HAP-1 (cell line): ENCODE data around the gene GSTT2B.
"Not testable (repeated sequence)": the region's sequence is repeated elsewhere in the genome, so short reads cannot be mapped to it uniquely, and the experiment has no call there.

ENCODE experiments used
- DNase-seq, 2 experiments: peaks; one replicate each; pipeline ENCODE4 v3.0.0-alpha.2; 2016 to 2020; ENCODE audit warnings: low spot score in 2 of 2
- H3K27me3 ChIP-seq: fragments of 250-450 bp; sonication (Bioruptor Pico); 2 replicates; pipeline ENCODE4 v1.5.1; 2020; ENCODE audit warnings: low read depth, mild to moderate bottlenecking, moderate library complexity
- H3K36me3 ChIP-seq: fragments of 250-450 bp; sonication (Bioruptor Pico); replicated peaks from 2 replicates; pipeline ENCODE4 v1.5.1; 2020; ENCODE audit warnings: mild to moderate bottlenecking
- H3K4me1 ChIP-seq: fragments of 250-450 bp; sonication (Bioruptor Pico); 2 replicates; pipeline ENCODE4 v1.5.1; 2020; ENCODE audit warnings: mild to moderate bottlenecking
- H3K4me3 ChIP-seq: fragments of 250-450 bp; sonication (Bioruptor Pico); 2 replicates; pipeline ENCODE4 v1.5.1; 2020; ENCODE audit warnings: mild to moderate bottlenecking, moderate library complexity
- H3K9me3 ChIP-seq: fragments of 250-450 bp; sonication (Bioruptor Pico); 2 replicates; pipeline ENCODE4 v1.5.1; 2020; ENCODE audit warnings: mild to moderate bottlenecking, moderate library complexity
- in situ Hi-C: fragments of 300-500 bp; cut with MboI; formaldehyde crosslinking; loops from 3 replicates; pipeline ENCODE4 v1.14.3; 2020; ENCODE audit warnings: low sequenced_read_pairs, inconsistent platforms, mixed read lengths

GSTT2B gene

DNA sequence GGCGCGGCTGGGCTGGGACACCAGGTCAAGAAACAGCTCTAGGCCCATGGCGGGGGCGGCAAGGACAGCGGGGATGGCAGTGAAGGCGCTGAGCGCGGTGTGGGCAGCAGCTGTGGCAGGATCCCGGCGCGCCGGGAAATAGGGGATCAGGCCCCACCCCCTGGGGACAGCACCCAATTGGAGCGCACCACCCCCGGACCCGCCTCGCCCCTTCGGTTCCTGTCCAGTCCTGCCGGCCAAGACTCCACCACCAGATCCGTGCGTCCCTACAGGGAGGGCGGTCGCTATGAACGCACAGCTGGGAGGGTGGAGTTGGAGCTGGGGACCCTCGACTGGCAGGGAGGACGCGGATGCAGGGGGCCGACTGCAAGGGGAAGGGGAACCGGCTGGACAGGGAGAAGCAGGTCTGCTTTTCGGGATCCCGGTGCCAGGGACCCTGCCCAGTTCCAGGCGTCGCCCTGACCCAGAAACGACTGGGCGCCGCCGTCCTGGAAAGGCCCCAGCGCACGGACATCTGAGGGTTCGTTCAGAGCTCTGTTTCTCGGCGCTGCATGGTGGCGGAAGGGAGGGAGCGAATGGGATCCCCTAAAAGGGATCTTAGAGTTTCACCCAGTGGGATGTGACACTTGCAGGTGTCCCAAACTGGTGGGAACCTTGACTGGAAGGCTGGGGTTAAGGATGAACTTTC lies at the start of gene GSTT2B:
GSTT2B (minus strand) TSS at position 112 of the 688 bp plus-strand sequence; CDS start at position 48, 64 bp downstream.
- DNase-seq, in situ Hi-C loops, H3K27me3 ChIP-seq, H3K9me3 ChIP-seq, H3K4me1 ChIP-seq, H3K4me3 ChIP-seq, H3K36me3 ChIP-seq: not testable (repeated sequence)

GRCh38 chr22:24010018-24010391 lies 49.0 kb upstream of the GSTT2B start:
- no peaks in the 10 kb centered on the region for H3K27me3 ChIP-seq
- H3K36me3 ChIP-seq = no peaks in the 10 kb centered on the region; the same call in 1 of the 2 replicates
- in situ Hi-C loops = no loop called here
- no peak for DNase-seq
- no peak overlapping the region for H3K4me3 ChIP-seq
- peaks cover 5% of the 10 kb centered on the region; the same call in 1 of the 2 replicates for H3K4me1 ChIP-seq
- H3K9me3 ChIP-seq = no peaks in the 10 kb centered on the region

DNA sequence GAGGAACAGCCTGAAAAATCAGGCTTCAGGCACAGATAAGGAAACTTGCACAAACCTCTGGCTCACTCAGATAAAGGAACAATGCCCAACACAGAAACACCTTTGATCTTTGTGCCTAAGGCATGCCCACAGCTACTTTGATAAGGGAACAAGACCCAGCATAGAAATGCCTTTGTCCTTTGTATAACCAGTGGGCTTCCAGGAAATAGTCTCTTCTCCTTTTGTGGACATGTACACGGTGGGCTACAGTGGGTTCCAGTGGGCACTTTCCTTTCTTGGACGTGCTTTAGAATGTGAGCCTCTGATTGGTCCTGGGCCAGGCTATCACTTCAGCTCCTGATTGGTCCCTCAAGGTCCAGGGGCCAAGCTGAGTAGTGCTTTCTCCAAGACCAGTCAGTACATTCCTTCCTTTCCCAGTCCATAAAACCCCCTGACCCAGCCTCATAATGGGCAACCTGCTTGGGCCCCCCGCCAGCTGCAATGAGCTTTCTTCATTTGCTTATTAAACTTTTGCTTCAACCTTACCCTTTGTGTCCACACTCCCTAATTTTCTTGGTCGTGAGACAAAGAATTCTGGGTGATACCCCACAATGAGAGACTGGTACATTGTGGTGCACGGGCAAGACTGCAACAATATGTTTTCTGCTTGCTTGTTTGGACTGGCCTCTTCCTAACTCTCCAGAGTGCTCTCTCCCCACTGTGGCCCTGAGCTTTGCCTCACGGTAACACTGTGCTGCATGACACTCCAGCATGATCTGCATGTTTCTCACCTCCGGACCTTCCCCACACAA lies 48.4 kb upstream of the GSTT2B start:
- no peak overlapping the region for H3K4me3 ChIP-seq
- peaks cover 5% of the 10 kb centered on the region; the same call in 1 of the 2 replicates for H3K4me1 ChIP-seq
- H3K27me3 ChIP-seq = no peaks in the 10 kb centered on the region
- no peak for DNase-seq
- in situ Hi-C loops = no loop called here
- no peaks in the 10 kb centered on the region for H3K9me3 ChIP-seq
- H3K36me3 ChIP-seq = no peaks in the 10 kb centered on the region; the same call in 1 of the 2 replicates

DNA sequence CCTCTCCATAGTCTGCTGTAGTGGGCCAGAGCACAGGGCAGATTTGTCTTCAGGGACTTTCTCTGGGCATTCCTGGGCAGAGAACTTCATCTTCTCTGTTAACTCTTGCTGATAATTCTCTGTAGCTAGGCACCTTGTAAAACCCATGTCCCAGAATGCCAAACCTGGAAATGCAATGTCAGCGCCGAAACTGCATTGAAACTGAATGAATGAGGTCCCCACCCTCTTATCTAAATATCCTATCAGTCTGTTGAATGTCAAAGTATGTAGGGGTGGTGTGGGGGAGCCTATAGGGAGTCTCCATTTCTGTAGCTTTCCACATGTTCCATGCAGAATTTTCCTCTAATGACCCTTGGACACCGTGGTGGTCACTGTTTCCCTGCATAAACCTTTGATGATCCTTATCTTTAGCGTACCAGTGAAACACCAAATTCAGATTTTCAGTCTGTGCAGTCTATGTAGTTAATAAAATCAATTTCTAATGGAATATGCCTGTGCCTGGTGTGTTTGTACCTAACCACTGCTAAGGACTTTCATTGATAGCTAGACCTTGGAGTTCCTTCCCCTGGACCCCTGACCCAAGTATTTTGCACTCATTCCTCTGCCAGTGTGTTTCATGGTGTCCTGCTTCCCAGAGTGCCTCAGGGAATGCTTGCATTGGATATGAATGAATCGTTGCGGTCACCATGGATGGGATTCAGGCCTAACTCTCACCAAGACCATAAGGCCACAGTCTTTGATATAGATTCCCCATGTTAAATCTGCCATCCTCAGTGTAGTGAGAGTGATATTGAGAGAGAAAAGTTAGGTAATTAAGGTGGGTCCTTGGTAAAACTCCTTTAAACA lies 47.6 kb upstream of the GSTT2B start:
- no peaks in the 10 kb centered on the region for H3K9me3 ChIP-seq
- H3K27me3 ChIP-seq = no peaks in the 10 kb centered on the region
- H3K36me3 ChIP-seq = no peaks in the 10 kb centered on the region; the same call in 1 of the 2 replicates
- peaks cover 5% of the 10 kb centered on the region; the same call in 1 of the 2 replicates for H3K4me1 ChIP-seq
- DNase-seq = no peak
- in situ Hi-C loops = no loop called here
- H3K4me3 ChIP-seq = no peak overlapping the region

- in situ Hi-C loops = no loop called here
- H3K9me3 ChIP-seq = no peaks in the 10 kb centered on the region
- H3K27me3 ChIP-seq = no peaks in the 10 kb centered on the region
- no peaks in the 10 kb centered on the region; the same call in 1 of the 2 replicates for H3K36me3 ChIP-seq
- peaks cover 5% of the 10 kb centered on the region; the same call in 1 of the 2 replicates for H3K4me1 ChIP-seq
- DNase-seq = no peak
- no peak overlapping the region for H3K4me3 ChIP-seq
Measured at GRCh38 chr22:24008022-24008283, 47.0 kb upstream of the GSTT2B start.

GRCh38 chr22:24007253-24008021 lies 46.4 kb upstream of the GSTT2B start:
- in situ Hi-C loops = no loop called here
- no peak for DNase-seq
- Histone ChIP-seq H3K27me3 (no peaks in the 10 kb centered on the region), H3K9me3 (no peaks in the 10 kb centered on the region), H3K36me3 (no peaks in the 10 kb centered on the region; the same call in 1 of the 2 replicates), H3K4me1 (peaks cover 5% of the 10 kb centered on the region; the same call in 1 of the 2 replicates), H3K4me3 (no peak overlapping the region)

GRCh38 chr22:24006914-24007214 lies 45.9 kb upstream of the GSTT2B start:
- no peaks in the 10 kb centered on the region for H3K9me3 ChIP-seq
- H3K27me3 ChIP-seq = no peaks in the 10 kb centered on the region
- H3K4me1 ChIP-seq = no peaks in the 10 kb centered on the region; the same call in 1 of the 2 replicates
- DNase-seq = no peak
- in situ Hi-C loops = no loop called here
- H3K36me3 ChIP-seq = no peaks in the 10 kb centered on the region; the same call in 1 of the 2 replicates
- no peak overlapping the region for H3K4me3 ChIP-seq

DNA sequence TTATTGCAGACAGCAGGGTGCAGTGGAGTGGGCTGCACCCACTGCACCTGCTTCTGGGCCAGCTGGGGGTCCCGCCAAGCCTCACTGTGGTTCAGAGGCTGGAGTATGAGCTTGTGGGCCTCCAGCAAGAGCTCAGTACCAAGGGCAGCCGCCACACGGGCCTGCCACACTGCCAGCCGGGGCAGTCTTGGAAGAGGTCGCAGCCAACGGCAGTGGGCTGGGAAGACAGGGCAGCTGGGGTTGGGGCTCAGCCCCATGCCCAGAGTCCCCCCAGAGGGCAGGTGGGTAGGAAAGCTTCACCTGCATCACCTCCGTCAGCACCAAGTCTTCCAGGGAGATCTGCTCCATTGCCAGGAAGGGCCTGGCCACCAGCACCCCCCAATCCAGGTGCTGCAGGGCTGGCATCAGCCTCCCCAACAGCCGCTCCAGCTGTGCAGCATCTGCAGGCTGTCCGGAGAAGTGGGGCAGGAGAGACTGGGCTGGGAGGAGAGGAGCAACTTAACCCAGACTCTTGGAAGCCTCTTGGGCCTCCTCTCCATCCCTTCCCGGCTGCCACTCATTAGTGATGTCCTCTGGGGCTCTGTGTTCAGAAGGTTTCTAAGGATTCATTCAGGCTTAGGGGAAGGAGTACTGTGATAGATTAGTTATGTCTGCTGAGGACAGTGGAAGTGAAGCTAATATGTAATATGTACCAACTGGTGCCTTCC lies 45.4 kb upstream of the GSTT2B start:
- in situ Hi-C loops = no loop called here

GRCh38 chr22:24005201-24005600 lies 44.2 kb upstream of the GSTT2B start, which contains the start of gene GSTT4:
Gene GSTT4 (minus strand): TSS chr22:24005453. CDS start chr22:24005356, 97 bp downstream.
- Histone ChIP-seq H3K36me3 (no peaks in the 10 kb centered on the region), H3K27me3 (no peaks in the 10 kb centered on the region), H3K4me3 (no peak within 1 kb of the TSS), H3K4me1 (no peaks in the 10 kb centered on the region), H3K9me3 (no peaks in the 10 kb centered on the region)
- DNase-seq = no peak
- in situ Hi-C loops = no loop called here

More for the DNA sequence above, 45.4 kb upstream of the GSTT2B start:
- H3K36me3 ChIP-seq = no peaks in the 10 kb centered on the region; the same call in 1 of the 2 replicates
- no peaks in the 10 kb centered on the region for H3K9me3 ChIP-seq
- no peak for DNase-seq
- H3K4me3 ChIP-seq = no peak overlapping the region
- no peaks in the 10 kb centered on the region for H3K27me3 ChIP-seq
- no peaks in the 10 kb centered on the region for H3K4me1 ChIP-seq

DNA sequence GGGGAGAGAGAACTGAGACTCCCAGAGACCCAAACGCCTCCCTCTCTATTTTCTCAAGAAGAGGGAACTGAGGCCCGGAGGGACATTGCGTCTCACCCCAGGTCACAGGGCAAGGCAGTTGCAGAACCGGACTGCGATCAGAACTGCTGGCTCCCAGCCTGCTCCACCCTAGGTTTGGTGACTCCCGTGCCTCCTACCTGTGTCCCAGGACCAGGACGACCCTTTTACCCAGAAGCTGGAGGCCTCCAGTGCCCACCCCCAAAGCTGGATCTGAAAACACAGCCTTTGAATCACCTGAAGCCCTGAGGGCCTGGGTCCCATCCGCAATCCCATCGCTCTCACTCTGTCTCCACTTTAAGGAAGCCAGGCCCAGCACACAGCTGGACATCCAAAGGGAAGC lies 42.9 kb upstream of the GSTT2B start:
- H3K36me3 ChIP-seq = no peaks in the 10 kb centered on the region
- H3K9me3 ChIP-seq = no peaks in the 10 kb centered on the region
- H3K4me3 ChIP-seq = no peak overlapping the region
- no peaks in the 10 kb centered on the region for H3K27me3 ChIP-seq
- no peak for DNase-seq
- in situ Hi-C loops = no loop called here
- H3K4me1 ChIP-seq = no peaks in the 10 kb centered on the region

GRCh38 chr22:24002851-24003250 lies 41.9 kb upstream of the GSTT2B start:
- in situ Hi-C loops = no loop called here
- no peaks in the 10 kb centered on the region for H3K36me3 ChIP-seq
- no peaks in the 10 kb centered on the region for H3K9me3 ChIP-seq
- no peaks in the 10 kb centered on the region for H3K27me3 ChIP-seq
- no peak overlapping the region for H3K4me3 ChIP-seq
- H3K4me1 ChIP-seq = no peaks in the 10 kb centered on the region
- no peak for DNase-seq

GRCh38 chr22:24002272-24002671 lies 41.3 kb upstream of the GSTT2B start:
- Histone ChIP-seq H3K9me3 (no peaks in the 10 kb centered on the region), H3K4me1 (no peaks in the 10 kb centered on the region), H3K36me3 (no peaks in the 10 kb centered on the region), H3K27me3 (no peaks in the 10 kb centered on the region), H3K4me3 (no peak overlapping the region)
- no peak for DNase-seq
- in situ Hi-C loops = no loop called here

- Histone ChIP-seq H3K4me3 (no peak overlapping the region), H3K9me3 (no peaks in the 10 kb centered on the region), H3K27me3 (no peaks in the 10 kb centered on the region), H3K4me1 (no peaks in the 10 kb centered on the region), H3K36me3 (no peaks in the 10 kb centered on the region)
- in situ Hi-C loops = no loop called here
- no peak for DNase-seq
Measured at GRCh38 chr22:24001314-24001713, 40.3 kb upstream of the GSTT2B start.
